Suppressor macrophage treated with lipopolysaccharide for 4 hours (primary cell): ENCODE results near the gene FGF1.

Experiments used
- DNase-seq: peaks from one replicate; pipeline ENCODE4 v3.0.0-alpha.2; 2020

Gene FGF1

GRCh38 chr5:142696379-142696778 is 10.5 kb upstream of the FGF1 start:
- no peak for DNase-seq

- no peak for DNase-seq
These were observed 8.4 kb upstream of the FGF1 start for GRCh38 chr5:142694092-142694856.

GRCh38 chr5:142692321-142692894 is 6.5 kb upstream of the FGF1 start:
- DNase-seq = peak; percentile 45

GRCh38 chr5:142690667-142691066 is 4.8 kb upstream of the FGF1 start:
- DNase-seq = no peak

- no peak for DNase-seq
These were observed 3.2 kb upstream of the FGF1 start for GRCh38 chr5:142689081-142689480.

GRCh38 chr5:142688281-142688989 is 2.5 kb upstream of the FGF1 start:
- no peak for DNase-seq

- DNase-seq = no peak
These were observed 1.1 kb upstream of the FGF1 start for GRCh38 chr5:142686968-142687367.

GRCh38 chr5:142686210-142686734 is 382 bp upstream of the FGF1 start:
- no peak for DNase-seq

- DNase-seq = no peak
These were observed 1.3 kb downstream of the FGF1 start for GRCh38 chr5:142684508-142685041.

- DNase-seq = no peak
These were observed 1.9 kb downstream of the FGF1 start for GRCh38 chr5:142683881-142684505.

- no peak for DNase-seq
These were observed 2.8 kb downstream of the FGF1 start for GRCh38 chr5:142683116-142683515.

GRCh38 chr5:142680605-142681259 is 5.2 kb downstream of the FGF1 start:
- no peak for DNase-seq

- no peak for DNase-seq
These were observed 6.1 kb downstream of the FGF1 start for GRCh38 chr5:142679744-142680143.

- DNase-seq = no peak
These were observed 7.4 kb downstream of the FGF1 start for GRCh38 chr5:142678529-142678928.

- no peak for DNase-seq
These were observed 8.7 kb downstream of the FGF1 start for GRCh38 chr5:142677198-142677597.

- DNase-seq = no peak
These were observed 9.6 kb downstream of the FGF1 start for GRCh38 chr5:142676318-142676717.

GRCh38 chr5:142674531-142675469 is 11.1 kb downstream of the FGF1 start:
- no peak for DNase-seq

GRCh38 chr5:142671801-142672200 is 14.1 kb downstream of the FGF1 start:
- no peak for DNase-seq

GRCh38 chr5:142671266-142671665 is 14.6 kb downstream of the FGF1 start:
- DNase-seq = no peak

GRCh38 chr5:142670804-142671203 is 15.1 kb downstream of the FGF1 start:
- no peak for DNase-seq

- no peak for DNase-seq
These were observed 16.4 kb downstream of the FGF1 start for GRCh38 chr5:142669477-142669876.
